HEK293 (cell line): ENCODE measurements around the gene GPR35.

Source experiments
- CTCF ChIA-PET: fragments of 350-600 bp; formaldehyde crosslinking; extraction: SDS; loops from one replicate; lab custom pipeline; 2021; ENCODE audit warnings: antibody characterized with exemption; lab: Yijun Ruan, JAX
- POLR2A ChIA-PET: fragments of 300-600 bp; formaldehyde crosslinking; extraction: SDS; loops from one replicate; lab custom pipeline; 2020; ENCODE audit warnings: antibody characterized with exemption, inconsistent platforms; lab: Yijun Ruan, JAX
- H3K27ac ChIP-seq: fragments of 200-500 bp; sonication (Bioruptor generic); 2 replicates; pipeline ENCODE4 v1.5.1; 2014; ENCODE audit warnings: low read depth, low read length, control low read depth, inconsistent platforms; ENCODE audit errors: extremely low read depth
- H3K36me3 ChIP-seq, 2 experiments: fragments of 200-500 bp in 1 of 2; sonication (Bioruptor generic) in 1 of 2; 1 replicate in 1 of 2; 2 replicates in 1 of 2; pipeline ENCODE4 v1.5.1; 2014 to 2017; ENCODE audit warnings: inconsistent platforms in 2 of 2, low read length in 2 of 2; ENCODE audit not compliant: control insufficient read depth in 2 of 2, insufficient read depth in 1 of 2
- H3K4me1 ChIP-seq: fragments of 200-500 bp; sonication (Bioruptor generic); 2 replicates; pipeline ENCODE4 v1.5.1; 2014; ENCODE audit warnings: mild to moderate bottlenecking, low read length, inconsistent platforms; ENCODE audit not compliant: control insufficient read depth, insufficient read depth
- H3K4me3 ChIP-seq: 2 replicates; pipeline ENCODE4 v1.5.1; 2011; ENCODE audit warnings: low read depth, mild to moderate bottlenecking, control low read depth, low read length, moderate library complexity
- H3K9me3 ChIP-seq: fragments of 200-500 bp; sonication (Bioruptor generic); 2 replicates; pipeline ENCODE4 v1.5.1; 2014; ENCODE audit warnings: low read depth, low read length, inconsistent platforms; ENCODE audit not compliant: control insufficient read depth, insufficient read depth
- KLF16 ChIP-seq: fragments of 450-650 bp; formaldehyde crosslinking; IDR thresholded peaks from 2 replicates; pipeline ENCODE4 v1.5.1; 2017; ENCODE audit warnings: missing biosample characterization, missing genetic modification characterization
- KLF9 ChIP-seq: fragments of 450-650 bp; formaldehyde crosslinking; IDR thresholded peaks from 2 replicates; pipeline ENCODE4 v1.5.1; 2016; ENCODE audit warnings: missing biosample characterization, missing genetic modification characterization, low read depth
- ZBTB20 ChIP-seq: fragments of 450-650 bp; formaldehyde crosslinking; IDR thresholded peaks from 2 replicates; pipeline ENCODE4 v1.5.1; 2016; ENCODE audit warnings: missing biosample characterization, missing genetic modification characterization
- ZIC2 ChIP-seq: fragments of 450-650 bp; formaldehyde crosslinking; IDR thresholded peaks from 2 replicates; pipeline ENCODE4 v1.5.1; 2016; ENCODE audit warnings: missing biosample characterization, missing genetic modification characterization
- ZNF132 ChIP-seq: fragments of 450-650 bp; formaldehyde crosslinking; IDR thresholded peaks from 2 replicates; pipeline ENCODE4 v1.5.1; 2017; ENCODE audit warnings: missing biosample characterization, missing genetic modification characterization, borderline replicate concordance
- ZNF138 ChIP-seq: fragments of 450-650 bp; formaldehyde crosslinking; IDR thresholded peaks from 2 replicates; pipeline ENCODE4 v1.5.1; 2016; ENCODE audit warnings: missing biosample characterization, missing genetic modification characterization, borderline replicate concordance
- ZNF146 ChIP-seq: fragments of 450-650 bp; formaldehyde crosslinking; IDR thresholded peaks from 2 replicates; pipeline ENCODE4 v1.5.1; 2016; ENCODE audit warnings: missing biosample characterization, missing genetic modification characterization
- ZNF223 ChIP-seq: fragments of 450-650 bp; formaldehyde crosslinking; IDR thresholded peaks from 2 replicates; pipeline ENCODE4 v1.5.1; 2016; ENCODE audit warnings: missing biosample characterization, missing genetic modification characterization
- ZNF354C ChIP-seq: fragments of 450-650 bp; formaldehyde crosslinking; IDR thresholded peaks from 2 replicates; pipeline ENCODE4 v1.5.1; 2016; ENCODE audit warnings: missing biosample characterization, missing genetic modification characterization, low read depth, borderline replicate concordance
- ZNF426 ChIP-seq: fragments of 450-650 bp; formaldehyde crosslinking; IDR thresholded peaks from 2 replicates; pipeline ENCODE4 v1.5.1; 2017; ENCODE audit warnings: missing biosample characterization, missing genetic modification characterization, mild to moderate bottlenecking, inconsistent platforms, moderate library complexity
- ZNF521 ChIP-seq: fragments of 450-650 bp; formaldehyde crosslinking; IDR thresholded peaks from 2 replicates; pipeline ENCODE4 v1.5.1; 2017; ENCODE audit warnings: missing biosample characterization, mild to moderate bottlenecking, missing genetic modification characterization
- ZNF561 ChIP-seq: fragments of 450-650 bp; IDR thresholded peaks from 2 replicates; pipeline ENCODE4 v1.5.1; 2018; ENCODE audit warnings: missing biosample characterization, missing genetic modification characterization, borderline replicate concordance
- ZNF677 ChIP-seq: fragments of 450-650 bp; IDR thresholded peaks from 2 replicates; pipeline ENCODE4 v1.5.0; 2018; ENCODE audit warnings: missing biosample characterization, mild to moderate bottlenecking, missing genetic modification characterization, moderate library complexity
- ZNF837 ChIP-seq: fragments of 450-650 bp; formaldehyde crosslinking; IDR thresholded peaks from 2 replicates; pipeline ENCODE4 v1.5.1; 2016; ENCODE audit warnings: missing biosample characterization, missing genetic modification characterization
- ZSCAN23 ChIP-seq: fragments of 450-650 bp; formaldehyde crosslinking; IDR thresholded peaks from 2 replicates; pipeline ENCODE4 v1.5.1; 2016; ENCODE audit warnings: missing biosample characterization, missing genetic modification characterization
- ZSCAN30 ChIP-seq: fragments of 450-650 bp; IDR thresholded peaks from 2 replicates; pipeline ENCODE4 v1.5.1; 2018; ENCODE audit warnings: missing biosample characterization, mild to moderate bottlenecking, missing genetic modification characterization, moderate library complexity
- ZXDB ChIP-seq: fragments of 450-650 bp; formaldehyde crosslinking; IDR thresholded peaks from 2 replicates; pipeline ENCODE4 v1.5.1; 2016; ENCODE audit warnings: missing biosample characterization, missing genetic modification characterization
- TF ChIP-seq, protein P1 (sequence below): fragments of 450-650 bp; formaldehyde crosslinking; IDR thresholded peaks from 2 replicates; pipeline ENCODE4 v1.5.1; 2016; ENCODE audit warnings: missing biosample characterization, missing genetic modification characterization, borderline replicate concordance
- TF ChIP-seq, protein P2 (sequence below): fragments of 450-650 bp; formaldehyde crosslinking; IDR thresholded peaks from 2 replicates; pipeline ENCODE4 v1.5.1; 2016; ENCODE audit warnings: missing biosample characterization, missing genetic modification characterization, low read depth
- TF ChIP-seq, protein P3 (sequence below): fragments of 450-650 bp; formaldehyde crosslinking; IDR thresholded peaks from 2 replicates; pipeline ENCODE4 v1.5.1; 2016; ENCODE audit warnings: missing biosample characterization, missing genetic modification characterization, borderline replicate concordance
- TF ChIP-seq, protein P4 (sequence below): fragments of 450-650 bp; formaldehyde crosslinking; IDR thresholded peaks from 2 replicates; pipeline ENCODE4 v1.5.1; 2017; ENCODE audit warnings: missing biosample characterization, mild to moderate bottlenecking, missing genetic modification characterization, moderate library complexity
- TF ChIP-seq, protein P5 (sequence below): fragments of 450-650 bp; formaldehyde crosslinking; IDR thresholded peaks from 2 replicates; pipeline ENCODE4 v1.5.1; 2016; ENCODE audit warnings: missing biosample characterization, missing genetic modification characterization

Gene GPR35

DNA sequence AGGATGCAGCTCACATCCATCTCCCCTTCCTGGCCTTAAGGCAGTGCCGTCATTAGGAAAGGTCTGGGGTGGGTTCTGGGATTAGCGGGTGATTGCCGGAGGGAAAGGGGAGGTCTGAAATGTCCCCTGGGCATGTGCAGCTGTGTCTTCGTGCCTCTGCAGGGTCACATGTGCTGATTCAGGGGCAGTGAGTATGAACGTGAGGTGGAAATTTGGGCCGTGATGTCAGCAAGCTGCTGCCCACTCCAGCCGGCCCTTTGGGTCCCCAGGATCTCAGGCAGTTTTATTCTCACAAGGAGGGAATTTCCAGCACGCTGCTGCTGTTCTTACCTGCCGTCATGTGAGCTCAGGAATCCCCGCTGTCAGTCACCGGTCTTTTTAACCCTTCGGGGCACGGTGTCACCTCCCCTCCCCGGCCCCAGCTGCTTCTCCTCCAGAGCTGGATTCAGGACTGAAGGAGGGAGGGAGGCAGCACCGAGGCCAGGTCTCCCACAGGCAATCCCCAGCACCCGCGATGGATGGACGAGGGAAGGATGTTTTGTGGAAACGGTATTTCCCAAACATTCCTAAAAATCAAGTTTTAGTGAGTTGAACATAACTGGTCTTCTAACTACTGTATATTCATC is 23.5 kb downstream of the GPR35 start:
- Histone ChIP-seq H3K27ac (no peak overlapping the region), H3K36me3 (no peaks in the 10 kb centered on the region), H3K4me1 (no peaks in the 10 kb centered on the region), H3K4me3 (no peak overlapping the region), H3K9me3 (no peaks in the 10 kb centered on the region)
- CTCF ChIA-PET, result interaction anchor here (0.7 kb wide), 1 partner anchor 94 kb away, joined by 4 read pairs; no protein-coding TSS in a partner anchor
- no peak for TF ChIP-seq ZBTB20 (tag by site-specific recombination)
- TF ChIP-seq, protein P1, sequence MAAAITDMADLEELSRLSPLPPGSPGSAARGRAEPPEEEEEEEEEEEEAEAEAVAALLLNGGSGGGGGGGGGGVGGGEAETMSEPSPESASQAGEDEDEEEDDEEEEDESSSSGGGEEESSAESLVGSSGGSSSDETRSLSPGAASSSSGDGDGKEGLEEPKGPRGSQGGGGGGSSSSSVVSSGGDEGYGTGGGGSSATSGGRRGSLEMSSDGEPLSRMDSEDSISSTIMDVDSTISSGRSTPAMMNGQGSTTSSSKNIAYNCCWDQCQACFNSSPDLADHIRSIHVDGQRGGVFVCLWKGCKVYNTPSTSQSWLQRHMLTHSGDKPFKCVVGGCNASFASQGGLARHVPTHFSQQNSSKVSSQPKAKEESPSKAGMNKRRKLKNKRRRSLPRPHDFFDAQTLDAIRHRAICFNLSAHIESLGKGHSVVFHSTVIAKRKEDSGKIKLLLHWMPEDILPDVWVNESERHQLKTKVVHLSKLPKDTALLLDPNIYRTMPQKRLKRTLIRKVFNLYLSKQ (tag by site-specific recombination), result no peak
- TF ChIP-seq ZNF138 (tag by site-specific recombination), result no peak
- TF ChIP-seq, protein P2, sequence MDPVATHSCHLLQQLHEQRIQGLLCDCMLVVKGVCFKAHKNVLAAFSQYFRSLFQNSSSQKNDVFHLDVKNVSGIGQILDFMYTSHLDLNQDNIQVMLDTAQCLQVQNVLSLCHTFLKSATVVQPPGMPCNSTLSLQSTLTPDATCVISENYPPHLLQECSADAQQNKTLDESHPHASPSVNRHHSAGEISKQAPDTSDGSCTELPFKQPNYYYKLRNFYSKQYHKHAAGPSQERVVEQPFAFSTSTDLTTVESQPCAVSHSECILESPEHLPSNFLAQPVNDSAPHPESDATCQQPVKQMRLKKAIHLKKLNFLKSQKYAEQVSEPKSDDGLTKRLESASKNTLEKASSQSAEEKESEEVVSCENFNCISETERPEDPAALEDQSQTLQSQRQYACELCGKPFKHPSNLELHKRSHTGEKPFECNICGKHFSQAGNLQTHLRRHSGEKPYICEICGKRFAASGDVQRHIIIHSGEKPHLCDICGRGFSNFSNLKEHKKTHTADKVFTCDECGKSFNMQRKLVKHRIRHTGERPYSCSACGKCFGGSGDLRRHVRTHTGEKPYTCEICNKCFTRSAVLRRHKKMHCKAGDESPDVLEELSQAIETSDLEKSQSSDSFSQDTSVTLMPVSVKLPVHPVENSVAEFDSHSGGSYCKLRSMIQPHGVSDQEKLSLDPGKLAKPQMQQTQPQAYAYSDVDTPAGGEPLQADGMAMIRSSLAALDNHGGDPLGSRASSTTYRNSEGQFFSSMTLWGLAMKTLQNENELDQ (tag by site-specific recombination), result no peak
- TF ChIP-seq ZNF146, result no peak
- TF ChIP-seq, protein P3, sequence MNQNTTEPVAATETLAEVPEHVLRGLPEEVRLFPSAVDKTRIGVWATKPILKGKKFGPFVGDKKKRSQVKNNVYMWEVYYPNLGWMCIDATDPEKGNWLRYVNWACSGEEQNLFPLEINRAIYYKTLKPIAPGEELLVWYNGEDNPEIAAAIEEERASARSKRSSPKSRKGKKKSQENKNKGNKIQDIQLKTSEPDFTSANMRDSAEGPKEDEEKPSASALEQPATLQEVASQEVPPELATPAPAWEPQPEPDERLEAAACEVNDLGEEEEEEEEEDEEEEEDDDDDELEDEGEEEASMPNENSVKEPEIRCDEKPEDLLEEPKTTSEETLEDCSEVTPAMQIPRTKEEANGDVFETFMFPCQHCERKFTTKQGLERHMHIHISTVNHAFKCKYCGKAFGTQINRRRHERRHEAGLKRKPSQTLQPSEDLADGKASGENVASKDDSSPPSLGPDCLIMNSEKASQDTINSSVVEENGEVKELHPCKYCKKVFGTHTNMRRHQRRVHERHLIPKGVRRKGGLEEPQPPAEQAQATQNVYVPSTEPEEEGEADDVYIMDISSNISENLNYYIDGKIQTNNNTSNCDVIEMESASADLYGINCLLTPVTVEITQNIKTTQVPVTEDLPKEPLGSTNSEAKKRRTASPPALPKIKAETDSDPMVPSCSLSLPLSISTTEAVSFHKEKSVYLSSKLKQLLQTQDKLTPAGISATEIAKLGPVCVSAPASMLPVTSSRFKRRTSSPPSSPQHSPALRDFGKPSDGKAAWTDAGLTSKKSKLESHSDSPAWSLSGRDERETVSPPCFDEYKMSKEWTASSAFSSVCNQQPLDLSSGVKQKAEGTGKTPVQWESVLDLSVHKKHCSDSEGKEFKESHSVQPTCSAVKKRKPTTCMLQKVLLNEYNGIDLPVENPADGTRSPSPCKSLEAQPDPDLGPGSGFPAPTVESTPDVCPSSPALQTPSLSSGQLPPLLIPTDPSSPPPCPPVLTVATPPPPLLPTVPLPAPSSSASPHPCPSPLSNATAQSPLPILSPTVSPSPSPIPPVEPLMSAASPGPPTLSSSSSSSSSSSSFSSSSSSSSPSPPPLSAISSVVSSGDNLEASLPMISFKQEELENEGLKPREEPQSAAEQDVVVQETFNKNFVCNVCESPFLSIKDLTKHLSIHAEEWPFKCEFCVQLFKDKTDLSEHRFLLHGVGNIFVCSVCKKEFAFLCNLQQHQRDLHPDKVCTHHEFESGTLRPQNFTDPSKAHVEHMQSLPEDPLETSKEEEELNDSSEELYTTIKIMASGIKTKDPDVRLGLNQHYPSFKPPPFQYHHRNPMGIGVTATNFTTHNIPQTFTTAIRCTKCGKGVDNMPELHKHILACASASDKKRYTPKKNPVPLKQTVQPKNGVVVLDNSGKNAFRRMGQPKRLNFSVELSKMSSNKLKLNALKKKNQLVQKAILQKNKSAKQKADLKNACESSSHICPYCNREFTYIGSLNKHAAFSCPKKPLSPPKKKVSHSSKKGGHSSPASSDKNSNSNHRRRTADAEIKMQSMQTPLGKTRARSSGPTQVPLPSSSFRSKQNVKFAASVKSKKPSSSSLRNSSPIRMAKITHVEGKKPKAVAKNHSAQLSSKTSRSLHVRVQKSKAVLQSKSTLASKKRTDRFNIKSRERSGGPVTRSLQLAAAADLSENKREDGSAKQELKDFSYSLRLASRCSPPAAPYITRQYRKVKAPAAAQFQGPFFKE (tag by site-specific recombination), result no peak
- TF ChIP-seq, protein P4, sequence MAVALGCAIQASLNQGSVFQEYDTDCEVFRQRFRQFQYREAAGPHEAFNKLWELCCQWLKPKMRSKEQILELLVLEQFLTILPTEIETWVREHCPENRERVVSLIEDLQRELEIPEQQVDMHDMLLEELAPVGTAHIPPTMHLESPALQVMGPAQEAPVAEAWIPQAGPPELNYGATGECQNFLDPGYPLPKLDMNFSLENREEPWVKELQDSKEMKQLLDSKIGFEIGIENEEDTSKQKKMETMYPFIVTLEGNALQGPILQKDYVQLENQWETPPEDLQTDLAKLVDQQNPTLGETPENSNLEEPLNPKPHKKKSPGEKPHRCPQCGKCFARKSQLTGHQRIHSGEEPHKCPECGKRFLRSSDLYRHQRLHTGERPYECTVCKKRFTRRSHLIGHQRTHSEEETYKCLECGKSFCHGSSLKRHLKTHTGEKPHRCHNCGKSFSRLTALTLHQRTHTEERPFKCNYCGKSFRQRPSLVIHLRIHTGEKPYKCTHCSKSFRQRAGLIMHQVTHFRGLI (tag by site-specific recombination), result no peak
- no peak for TF ChIP-seq ZNF561 (tag by site-specific recombination)
- no peak for TF ChIP-seq ZIC2 (tag by site-specific recombination)
- POLR2A ChIA-PET, result no interaction called here

DNA sequence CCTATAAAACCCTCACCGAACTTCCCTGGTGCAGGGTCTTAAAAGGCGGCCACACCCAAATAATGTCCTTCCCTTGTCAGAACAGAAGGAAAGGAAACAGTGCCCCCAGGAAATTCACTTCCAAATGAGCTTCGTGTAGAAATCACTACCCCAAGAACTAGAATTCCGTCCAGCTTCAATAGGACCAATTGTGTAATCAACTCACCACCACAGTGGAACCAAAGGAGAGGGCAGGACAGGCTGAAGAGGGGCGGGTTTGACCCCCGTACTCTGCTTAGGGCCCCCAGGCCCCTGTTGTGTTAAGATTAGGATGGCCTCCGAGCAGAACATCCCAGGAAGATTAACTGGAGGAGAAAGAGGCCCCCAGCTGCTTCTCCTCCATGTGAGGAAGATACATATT is 24.1 kb downstream of the GPR35 start:
- Histone ChIP-seq H3K27ac (no peak overlapping the region), H3K9me3 (no peaks in the 10 kb centered on the region), H3K36me3 (no peaks in the 10 kb centered on the region), H3K4me3 (no peak overlapping the region), H3K4me1 (no peaks in the 10 kb centered on the region)
- ChIA-PET POLR2A (no interaction called here), CTCF (interaction anchor here (0.6 kb wide), 1 partner anchor 421 kb away, joined by 4 read pairs; no protein-coding TSS in a partner anchor)
- TF ChIP-seq ZSCAN23 (tag by site-specific recombination), result no peak
- no peak for TF ChIP-seq ZNF132 (tag by site-specific recombination)
- no peak for TF ChIP-seq KLF16
- no peak for TF ChIP-seq ZNF521 (tag by site-specific recombination)
- TF ChIP-seq ZNF677 (tag by site-specific recombination), result no peak
- no peak for TF ChIP-seq KLF9 (tag by site-specific recombination)
- TF ChIP-seq ZNF354C (tag by site-specific recombination), result no peak
- TF ChIP-seq, protein P5, sequence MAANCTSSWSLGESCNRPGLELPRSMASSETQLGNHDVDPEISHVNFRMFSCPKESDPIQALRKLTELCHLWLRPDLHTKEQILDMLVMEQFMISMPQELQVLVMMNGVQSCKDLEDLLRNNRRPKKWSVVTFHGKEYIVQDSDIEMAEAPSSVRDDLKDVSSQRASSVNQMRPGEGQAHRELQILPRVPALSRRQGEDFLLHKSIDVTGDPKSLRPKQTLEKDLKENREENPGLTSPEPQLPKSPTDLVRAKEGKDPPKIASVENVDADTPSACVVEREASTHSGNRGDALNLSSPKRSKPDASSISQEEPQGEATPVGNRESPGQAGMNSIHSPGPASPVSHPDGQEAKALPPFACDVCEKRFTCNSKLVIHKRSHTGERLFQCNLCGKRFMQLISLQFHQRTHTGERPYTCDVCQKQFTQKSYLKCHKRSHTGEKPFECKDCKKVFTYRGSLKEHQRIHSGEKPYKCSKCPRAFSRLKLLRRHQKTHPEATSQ (tag by site-specific recombination), result no peak
- no peak for TF ChIP-seq ZNF426
- no peak for TF ChIP-seq ZXDB
- TF ChIP-seq ZSCAN30 (tag by site-specific recombination), result no peak
- no peak for TF ChIP-seq ZNF223
- no peak for TF ChIP-seq ZNF837
